Keratinocyte (primary cell): ENCODE data around the gene PRRT3. TPM values are rescaled to one million over a fixed set of nuclear protein-coding genes. Genes with fewer than 3 reads are reported as not detected.

Experiments used
- polyA plus RNA-seq, 5 experiments: library from polyadenylated mRNA; depleted of rRNA in 3 of 5; stranded (reverse) in 3 of 5; stranded (forward) in 1 of 5; unstranded in 1 of 5; fragments of >200 nt; gene quantifications; 1 replicate in 1 of 5; 2 replicates in 3 of 5; 3 replicates in 1 of 5; pipeline versions ENCODE4 v1.2.1 to v1.2.3, GENCODE V29; 2011 to 2012; ENCODE audit warnings: missing spikeins in 2 of 5, low read depth in 1 of 5, low replicate concordance in 1 of 5
- small RNA-seq, 3 experiments: library from RNA; depleted of rRNA; stranded (forward); fragments of <200 nt; gene quantifications; one replicate each; pipeline ENCODE3, GENCODE V24; 2012; ENCODE audit warnings: low read depth in 3 of 3, low replicate concordance in 1 of 3; ENCODE audit not compliant: insufficient read length in 3 of 3

PRRT3 gene
- polyA plus RNA-seq, 1 donor (not counting 4 experiments of a cell fraction or from before 2014, with no cell fraction given), result 0.22 TPM

Small RNA genes lying within 50 kb of the gene (small RNA-seq; reads per million reads assigned to genes)
- gene CYCSP10 (0 reads per million in 3 experiments), gene RNU6-882P (0 reads per million in 3 experiments)

Other genes starting within 250 kb of the PRRT3 start
- not detected in 3 replicates for gene CPNE9, start 248.6 kb downstream of the PRRT3 start, polyA plus RNA-seq
- gene BRPF1, start 220.7 kb downstream of the PRRT3 start, polyA plus RNA-seq, result 7.9 to 9.4 TPM (median 8.0 TPM) in 3 replicates
- 14.5 to 17.5 TPM (median 14.6 TPM) in 3 replicates for gene OGG1, start 202.5 kb downstream of the PRRT3 start, polyA plus RNA-seq
- 1.1 to 2.4 TPM (median 2.3 TPM) in 3 replicates for gene CAMK1, start 182.5 kb downstream of the PRRT3 start, polyA plus RNA-seq
- gene TADA3, start 159.9 kb downstream of the PRRT3 start, polyA plus RNA-seq, result 29.6 to 43.7 TPM (median 38.3 TPM) in 3 replicates
- 161 to 325 TPM (median 173 TPM) in 3 replicates for gene ARPC4, start 159.3 kb downstream of the PRRT3 start, polyA plus RNA-seq
- gene TTLL3, start 142.1 kb downstream of the PRRT3 start, polyA plus RNA-seq, result 11.3 to 19.1 TPM (median 11.7 TPM) in 3 replicates
- 31.5 to 39.0 TPM (median 37.6 TPM) in 3 replicates for gene RPUSD3, start 108.4 kb downstream of the PRRT3 start, polyA plus RNA-seq
- not detected in 3 replicates for gene CIDEC, start 72.2 kb downstream of the PRRT3 start, polyA plus RNA-seq
- 45.1 to 61.1 TPM (median 48.0 TPM) in 3 replicates for gene JAGN1, start 61.8 kb downstream of the PRRT3 start, polyA plus RNA-seq
- 10.7 to 24.4 TPM (median 16.0 TPM) in 3 replicates for gene IL17RE, start 49.6 kb downstream of the PRRT3 start, polyA plus RNA-seq
- gene IL17RC, start 35.3 kb downstream of the PRRT3 start, polyA plus RNA-seq, result 6.3 to 12.7 TPM (median 7.4 TPM) in 3 replicates
- 11.2 to 19.2 TPM (median 17.1 TPM) in 3 replicates for gene CRELD1, start 18.6 kb downstream of the PRRT3 start, polyA plus RNA-seq
- 106 to 160 TPM (median 120 TPM) in 3 replicates for gene EMC3, start 34.4 kb upstream of the PRRT3 start, polyA plus RNA-seq
- 3.4 to 20.8 TPM (median 12.5 TPM) in 3 replicates for gene FANCD2, start 74.0 kb upstream of the PRRT3 start, polyA plus RNA-seq
- not detected in 3 replicates for gene FANCD2OS, start 155.8 kb upstream of the PRRT3 start, polyA plus RNA-seq
- 279 to 295 TPM (median 280 TPM) in 3 replicates for gene BRK1, start 163.3 kb upstream of the PRRT3 start, polyA plus RNA-seq
- 13.5 to 18.3 TPM (median 13.5 TPM) in 3 replicates for gene VHL, start 189.4 kb upstream of the PRRT3 start, polyA plus RNA-seq
- 3.5 to 6.2 TPM (median 5.3 TPM) in 3 replicates for gene IRAK2, start 212.5 kb upstream of the PRRT3 start, polyA plus RNA-seq